Measurements from ENCODE around the gene RUSC1.
"Not testable (repeated sequence)": the region's sequence is repeated elsewhere in the genome, so short reads cannot be mapped to it uniquely, and the experiment has no call there.

RUSC1 gene

GRCh38 chr1:155284476-155284875 is 36.2 kb upstream of the RUSC1 start:
- no peaks in the 10 kb centered on the region for H3K27me3 ChIP-seq (ENCODE audit: control insufficient read depth, insufficient read depth, low read length)
- H3K36me3 ChIP-seq (ENCODE audit: control insufficient read depth, insufficient read depth, low read length) = no peaks in the 10 kb centered on the region
- DNase-seq (ENCODE audit: low read depth, low spot score) = no peak
- H3K9me3 ChIP-seq (ENCODE audit: control insufficient read depth, insufficient read depth, low read length) = no peaks in the 10 kb centered on the region
- no peak overlapping the region for H3K4me3 ChIP-seq (ENCODE audit: low read length)
- H3K27ac ChIP-seq (ENCODE audit: low read length) = no peak overlapping the region
- no CpG with 5 or more reads among the region's 12 CpGs for WGBS (ENCODE audit: insufficient coverage, insufficient read length)
- H3K4me1 ChIP-seq (ENCODE audit: control insufficient read depth, insufficient read depth, low read length) = no peaks in the 10 kb centered on the region

DNA sequence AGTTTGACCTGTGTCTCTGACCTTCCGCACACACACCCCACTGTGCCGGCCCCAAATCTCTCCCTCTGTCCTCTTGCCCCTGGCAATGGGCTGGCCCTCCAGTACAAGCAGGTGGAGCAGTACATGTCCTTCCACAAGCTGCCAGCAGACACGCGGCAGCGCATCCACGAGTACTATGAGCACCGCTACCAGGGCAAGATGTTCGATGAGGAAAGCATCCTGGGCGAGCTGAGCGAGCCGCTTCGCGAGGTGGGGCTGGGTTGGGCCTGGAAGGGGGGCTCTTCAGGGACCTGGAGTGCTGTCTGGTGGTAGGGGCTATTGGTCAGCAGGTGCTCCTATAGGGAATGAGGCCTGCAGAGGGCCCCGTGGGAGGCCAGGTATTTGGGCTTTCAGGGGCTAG is 35.6 kb upstream of the RUSC1 start:
- Histone ChIP-seq H3K4me1 (ENCODE audit: control insufficient read depth, insufficient read depth, low read length) (no peaks in the 10 kb centered on the region), H3K9me3 (ENCODE audit: control insufficient read depth, insufficient read depth, low read length) (no peaks in the 10 kb centered on the region), H3K4me3 (ENCODE audit: low read length) (no peak overlapping the region), H3K36me3 (ENCODE audit: control insufficient read depth, insufficient read depth, low read length) (no peaks in the 10 kb centered on the region), H3K27me3 (ENCODE audit: control insufficient read depth, insufficient read depth, low read length) (no peaks in the 10 kb centered on the region), H3K27ac (ENCODE audit: low read length) (no peak overlapping the region)
- no CpG with 5 or more reads among the region's 14 CpGs for WGBS (ENCODE audit: insufficient coverage, insufficient read length)
- no peak for DNase-seq (ENCODE audit: low read depth, low spot score)

DNA sequence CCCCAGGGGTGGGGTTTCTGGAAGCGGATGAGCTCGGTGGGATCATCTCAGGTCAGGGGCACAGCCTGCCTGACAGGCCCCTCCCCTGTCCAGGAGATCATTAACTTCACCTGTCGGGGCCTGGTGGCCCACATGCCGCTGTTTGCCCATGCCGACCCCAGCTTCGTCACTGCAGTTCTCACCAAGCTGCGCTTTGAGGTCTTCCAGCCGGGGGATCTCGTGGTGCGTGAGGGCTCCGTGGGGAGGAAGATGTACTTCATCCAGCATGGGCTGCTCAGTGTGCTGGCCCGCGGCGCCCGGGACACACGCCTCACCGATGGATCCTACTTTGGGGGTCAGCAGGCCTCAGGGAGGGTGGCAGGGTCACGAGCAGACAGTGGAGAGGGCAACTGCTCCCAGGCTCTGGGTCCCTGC is 35.1 kb upstream of the RUSC1 start:
- DNase-seq (ENCODE audit: low read depth, low spot score) = no peak
- no peak overlapping the region for H3K27ac ChIP-seq (ENCODE audit: low read length)
- no peaks in the 10 kb centered on the region for H3K36me3 ChIP-seq (ENCODE audit: control insufficient read depth, insufficient read depth, low read length)
- no peak overlapping the region for H3K4me3 ChIP-seq (ENCODE audit: low read length)
- H3K9me3 ChIP-seq (ENCODE audit: control insufficient read depth, insufficient read depth, low read length) = no peaks in the 10 kb centered on the region
- H3K27me3 ChIP-seq (ENCODE audit: control insufficient read depth, insufficient read depth, low read length) = no peaks in the 10 kb centered on the region
- WGBS (ENCODE audit: insufficient coverage, insufficient read length) = no CpG with 5 or more reads among the region's 18 CpGs
- no peaks in the 10 kb centered on the region for H3K4me1 ChIP-seq (ENCODE audit: control insufficient read depth, insufficient read depth, low read length)

DNA sequence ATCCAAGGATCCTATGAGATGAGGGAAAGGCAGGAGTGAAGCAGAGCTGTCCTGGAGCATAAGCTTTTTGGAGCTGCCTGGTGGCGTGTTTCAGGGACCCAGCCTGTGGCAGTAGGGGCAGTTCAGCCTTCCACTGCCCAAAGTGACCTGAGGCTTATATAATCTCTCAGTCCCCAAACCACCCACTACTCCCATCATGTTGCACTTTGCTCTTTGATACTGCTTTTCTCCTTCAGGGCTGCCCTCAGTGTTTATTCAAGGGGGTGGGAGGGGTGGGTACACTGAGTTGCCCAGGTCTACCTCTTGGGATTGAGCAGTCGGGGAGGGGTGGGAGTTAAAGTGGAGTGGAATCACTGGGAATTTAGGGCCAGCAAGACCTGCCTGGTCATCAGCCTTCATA is 34.1 kb upstream of the RUSC1 start:
- Histone ChIP-seq H3K36me3 (ENCODE audit: control insufficient read depth, insufficient read depth, low read length) (no peaks in the 10 kb centered on the region), H3K27ac (ENCODE audit: low read length) (no peak overlapping the region), H3K4me1 (ENCODE audit: control insufficient read depth, insufficient read depth, low read length) (no peaks in the 10 kb centered on the region), H3K27me3 (ENCODE audit: control insufficient read depth, insufficient read depth, low read length) (no peaks in the 10 kb centered on the region), H3K9me3 (ENCODE audit: control insufficient read depth, insufficient read depth, low read length) (no peaks in the 10 kb centered on the region), H3K4me3 (ENCODE audit: low read length) (no peak overlapping the region)
- DNase-seq (ENCODE audit: low read depth, low spot score) = no peak
- WGBS (ENCODE audit: insufficient coverage, insufficient read length) = no CpG with 5 or more reads among the region's 2 CpGs

DNA sequence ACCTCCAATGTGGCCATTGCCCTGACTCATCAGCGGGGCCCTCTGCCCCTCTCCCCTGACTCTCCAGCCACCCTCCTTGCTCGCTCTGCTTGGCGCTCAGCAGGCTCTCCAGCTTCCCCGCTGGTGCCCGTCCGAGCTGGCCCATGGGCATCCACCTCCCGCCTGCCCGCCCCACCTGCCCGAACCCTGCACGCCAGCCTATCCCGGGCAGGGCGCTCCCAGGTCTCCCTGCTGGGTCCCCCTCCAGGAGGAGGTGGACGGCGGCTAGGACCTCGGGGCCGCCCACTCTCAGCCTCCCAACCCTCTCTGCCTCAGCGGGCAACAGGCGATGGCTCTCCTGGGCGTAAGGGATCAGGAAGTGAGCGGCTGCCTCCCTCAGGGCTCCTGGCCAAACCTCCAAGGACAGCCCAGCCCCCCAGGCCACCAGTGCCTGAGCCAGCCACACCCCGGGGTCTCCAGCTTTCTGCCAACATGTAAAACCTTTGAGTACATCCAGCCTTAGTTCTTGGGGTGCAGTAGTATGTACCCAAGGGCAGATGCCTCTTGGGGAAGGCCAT is 32.6 kb upstream of the RUSC1 start:
- no peaks in the 10 kb centered on the region for H3K9me3 ChIP-seq (ENCODE audit: control insufficient read depth, insufficient read depth, low read length)
- no peaks in the 10 kb centered on the region for H3K4me1 ChIP-seq (ENCODE audit: control insufficient read depth, insufficient read depth, low read length)
- DNase-seq (ENCODE audit: low read depth, low spot score) = no peak
- H3K27me3 ChIP-seq (ENCODE audit: control insufficient read depth, insufficient read depth, low read length) = no peaks in the 10 kb centered on the region
- no peak overlapping the region for H3K4me3 ChIP-seq (ENCODE audit: low read length)
- no CpG with 5 or more reads among the region's 21 CpGs for WGBS (ENCODE audit: insufficient coverage, insufficient read length)
- H3K27ac ChIP-seq (ENCODE audit: low read length) = no peak overlapping the region
- no peaks in the 10 kb centered on the region for H3K36me3 ChIP-seq (ENCODE audit: control insufficient read depth, insufficient read depth, low read length)

GRCh38 chr1:155291006-155291405 is 29.7 kb upstream of the RUSC1 start:
- not testable (repeated sequence) for H3K4me1 ChIP-seq (ENCODE audit: control insufficient read depth, insufficient read depth, low read length); H3K27me3 ChIP-seq (ENCODE audit: control insufficient read depth, insufficient read depth, low read length); H3K4me3 ChIP-seq (ENCODE audit: low read length); H3K27ac ChIP-seq (ENCODE audit: low read length); DNase-seq (ENCODE audit: low read depth, low spot score); H3K9me3 ChIP-seq (ENCODE audit: control insufficient read depth, insufficient read depth, low read length); H3K36me3 ChIP-seq (ENCODE audit: control insufficient read depth, insufficient read depth, low read length)
- WGBS (ENCODE audit: insufficient coverage, insufficient read length) = no CpG with 5 or more reads among the region's 10 CpGs

DNA sequence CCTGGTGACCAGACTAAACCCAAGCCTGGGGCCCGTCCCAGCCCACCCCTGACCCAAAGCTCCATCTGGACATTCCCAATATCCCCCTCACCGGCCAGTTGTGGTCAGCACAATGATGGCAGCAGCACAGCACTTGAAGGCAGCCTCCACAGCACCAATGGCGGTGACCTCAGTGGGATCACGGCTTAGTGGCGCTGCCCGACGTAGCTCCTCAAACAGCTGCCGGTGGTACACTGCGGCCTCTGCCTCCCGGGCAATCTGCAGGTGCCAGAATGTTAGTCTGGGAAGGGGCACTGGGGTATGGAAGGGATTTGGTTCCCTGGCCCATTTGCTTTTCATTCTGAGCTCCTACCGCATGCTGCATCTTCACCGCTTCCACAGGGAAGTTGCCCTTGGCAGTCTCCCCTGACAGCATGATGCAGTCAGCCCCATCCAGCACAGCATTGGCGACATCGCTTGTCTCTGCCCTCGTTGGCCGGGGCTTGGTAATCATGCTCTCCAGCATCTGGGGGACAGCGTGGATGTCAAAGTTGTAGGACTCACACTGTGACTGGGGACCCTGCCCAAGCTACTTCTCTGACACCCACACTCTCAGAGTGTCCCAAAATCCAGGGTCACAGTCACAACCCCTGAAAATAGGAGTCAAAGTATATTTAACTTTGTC is 27.5 kb upstream of the RUSC1 start:
- DNase-seq (ENCODE audit: low read depth, low spot score) = no peak
- WGBS (ENCODE audit: insufficient coverage, insufficient read length) = no CpG with 5 or more reads among the region's 17 CpGs
- Histone ChIP-seq H3K27me3 (ENCODE audit: control insufficient read depth, insufficient read depth, low read length) (peaks cover 8% of the 10 kb centered on the region; the same call in 1 of the 2 replicates), H3K4me3 (ENCODE audit: low read length) (no peak overlapping the region), H3K36me3 (ENCODE audit: control insufficient read depth, insufficient read depth, low read length) (no peaks in the 10 kb centered on the region), H3K27ac (ENCODE audit: low read length) (no peak overlapping the region), H3K9me3 (ENCODE audit: control insufficient read depth, insufficient read depth, low read length) (no peaks in the 10 kb centered on the region), H3K4me1 (ENCODE audit: control insufficient read depth, insufficient read depth, low read length) (peaks cover 8% of the 10 kb centered on the region; the same call in 1 of the 2 replicates)

- Histone ChIP-seq H3K9me3 (ENCODE audit: control insufficient read depth, insufficient read depth, low read length) (no peaks in the 10 kb centered on the region), H3K27me3 (ENCODE audit: control insufficient read depth, insufficient read depth, low read length) (peaks cover 8% of the 10 kb centered on the region; the same call in 1 of the 2 replicates), H3K27ac (ENCODE audit: low read length) (no peak overlapping the region), H3K4me1 (ENCODE audit: control insufficient read depth, insufficient read depth, low read length) (peaks cover 8% of the 10 kb centered on the region; the same call in 1 of the 2 replicates), H3K4me3 (ENCODE audit: low read length) (peak overlapping the region; percentile 55; the same call in 1 of the 2 replicates), H3K36me3 (ENCODE audit: control insufficient read depth, insufficient read depth, low read length) (no peaks in the 10 kb centered on the region)
- DNase-seq (ENCODE audit: low read depth, low spot score) = no peak
- whole genome bisulfite sequencing (ENCODE audit: insufficient coverage, insufficient read length) = no CpG with 5 or more reads among the region's 46 CpGs
Observed at GRCh38 chr1:155294520-155295182, 26.0 kb upstream of the RUSC1 start.

DNA sequence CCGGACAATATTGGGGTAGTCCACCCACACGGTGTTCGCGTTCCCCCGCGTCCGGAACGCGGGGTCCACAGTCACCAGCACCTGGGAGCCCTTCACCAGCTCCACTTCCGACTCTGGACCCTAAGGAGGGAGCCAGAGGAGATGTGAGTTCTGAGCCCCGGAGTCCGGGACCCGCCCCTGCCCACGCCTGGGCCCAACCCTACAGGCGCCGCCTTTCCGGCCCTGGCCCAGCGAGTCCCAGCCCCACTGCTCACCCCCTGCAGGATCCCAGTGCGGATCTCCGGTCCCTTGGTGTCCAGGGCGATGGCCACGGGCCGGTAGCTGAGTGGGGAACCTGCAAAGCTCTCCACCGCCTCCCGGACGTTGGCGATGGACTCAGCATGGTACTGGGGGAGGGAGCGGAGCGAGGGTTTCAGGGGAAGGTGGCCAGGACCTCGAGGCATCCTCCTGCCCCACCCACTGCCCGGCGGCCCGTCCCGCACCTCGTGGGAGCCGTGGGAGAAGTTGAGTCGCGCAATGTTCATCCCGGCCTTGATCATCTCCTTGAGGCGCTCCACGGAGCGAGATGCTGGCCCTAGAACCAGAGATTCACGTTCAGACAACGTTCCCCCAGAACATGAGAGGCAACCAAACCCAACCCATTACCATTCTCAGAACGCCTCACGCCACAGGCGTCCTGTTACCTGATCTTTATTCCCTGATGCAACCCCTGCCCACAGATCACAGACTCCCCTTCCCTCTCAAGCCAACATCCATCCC is 25.3 kb upstream of the RUSC1 start:
- Histone ChIP-seq H3K4me1 (ENCODE audit: control insufficient read depth, insufficient read depth, low read length) (peaks cover 8% of the 10 kb centered on the region; the same call in 1 of the 2 replicates), H3K27ac (ENCODE audit: low read length) (no peak overlapping the region), H3K9me3 (ENCODE audit: control insufficient read depth, insufficient read depth, low read length) (no peaks in the 10 kb centered on the region), H3K4me3 (ENCODE audit: low read length) (peak overlapping the region; percentile 55; the same call in 1 of the 2 replicates), H3K36me3 (ENCODE audit: control insufficient read depth, insufficient read depth, low read length) (no peaks in the 10 kb centered on the region), H3K27me3 (ENCODE audit: control insufficient read depth, insufficient read depth, low read length) (peaks cover 8% of the 10 kb centered on the region; the same call in 1 of the 2 replicates)
- WGBS (ENCODE audit: insufficient coverage, insufficient read length) = no CpG with 5 or more reads among the region's 47 CpGs
- DNase-seq (ENCODE audit: low read depth, low spot score) = no peak

- Histone ChIP-seq H3K4me1 (ENCODE audit: control insufficient read depth, insufficient read depth, low read length) (peaks cover 8% of the 10 kb centered on the region; the same call in 1 of the 2 replicates), H3K4me3 (ENCODE audit: low read length) (peak overlapping the region; percentile 55; the same call in 1 of the 2 replicates), H3K9me3 (ENCODE audit: control insufficient read depth, insufficient read depth, low read length) (no peaks in the 10 kb centered on the region), H3K27me3 (ENCODE audit: control insufficient read depth, insufficient read depth, low read length) (peaks cover 8% of the 10 kb centered on the region; the same call in 1 of the 2 replicates), H3K36me3 (ENCODE audit: control insufficient read depth, insufficient read depth, low read length) (no peaks in the 10 kb centered on the region), H3K27ac (ENCODE audit: low read length) (no peak overlapping the region)
- WGBS (ENCODE audit: insufficient coverage, insufficient read length) = no CpG with 5 or more reads among the region's 7 CpGs
- DNase-seq (ENCODE audit: low read depth, low spot score) = no peak
Observed at GRCh38 chr1:155295942-155296267, 24.8 kb upstream of the RUSC1 start.

All from iPS DF 6.9 (cell line).